ENCODE data around the gene GORASP1.

DNA sequence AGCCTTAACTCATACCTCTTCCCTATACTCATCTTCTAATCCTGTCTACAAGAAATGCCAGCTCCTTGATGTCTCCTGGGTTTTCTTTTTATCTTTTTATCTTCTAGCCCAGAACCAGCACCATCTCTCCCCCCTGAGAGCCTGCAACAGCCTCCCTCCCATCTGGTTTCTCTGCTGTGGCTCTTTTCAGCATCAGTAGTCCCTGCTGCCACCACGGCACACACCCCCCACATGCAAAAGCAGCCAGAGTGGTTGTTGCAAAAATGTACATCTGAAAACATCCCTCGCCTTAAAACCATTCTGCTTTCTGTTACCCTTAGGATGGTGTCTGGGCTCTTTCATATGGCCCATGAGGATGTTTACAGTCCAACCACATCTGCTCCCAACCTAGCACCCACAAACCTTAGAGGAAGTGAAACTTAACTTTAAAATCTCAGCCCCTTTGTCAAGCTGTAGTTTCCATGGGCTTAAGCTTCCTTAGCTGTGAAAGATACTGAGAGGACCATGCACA, 828 bp upstream of the GORASP1 start:
- no peak for TF ChIP-seq POLR2A (IDR thresholded peaks at IDR 0.05)
- TF ChIP-seq, protein P1, sequence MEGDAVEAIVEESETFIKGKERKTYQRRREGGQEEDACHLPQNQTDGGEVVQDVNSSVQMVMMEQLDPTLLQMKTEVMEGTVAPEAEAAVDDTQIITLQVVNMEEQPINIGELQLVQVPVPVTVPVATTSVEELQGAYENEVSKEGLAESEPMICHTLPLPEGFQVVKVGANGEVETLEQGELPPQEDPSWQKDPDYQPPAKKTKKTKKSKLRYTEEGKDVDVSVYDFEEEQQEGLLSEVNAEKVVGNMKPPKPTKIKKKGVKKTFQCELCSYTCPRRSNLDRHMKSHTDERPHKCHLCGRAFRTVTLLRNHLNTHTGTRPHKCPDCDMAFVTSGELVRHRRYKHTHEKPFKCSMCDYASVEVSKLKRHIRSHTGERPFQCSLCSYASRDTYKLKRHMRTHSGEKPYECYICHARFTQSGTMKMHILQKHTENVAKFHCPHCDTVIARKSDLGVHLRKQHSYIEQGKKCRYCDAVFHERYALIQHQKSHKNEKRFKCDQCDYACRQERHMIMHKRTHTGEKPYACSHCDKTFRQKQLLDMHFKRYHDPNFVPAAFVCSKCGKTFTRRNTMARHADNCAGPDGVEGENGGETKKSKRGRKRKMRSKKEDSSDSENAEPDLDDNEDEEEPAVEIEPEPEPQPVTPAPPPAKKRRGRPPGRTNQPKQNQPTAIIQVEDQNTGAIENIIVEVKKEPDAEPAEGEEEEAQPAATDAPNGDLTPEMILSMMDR (IDR thresholded peaks at IDR 0.05): no peak

Data from adrenal gland (tissue), 5 donors.